Choroid plexus epithelial cell (primary cell): Measurements from ENCODE around the gene PTPRH.
"Not testable (repeated sequence)": the region's sequence is repeated elsewhere in the genome, so short reads cannot be mapped to it uniquely, and the experiment has no call there.

Experiments
- DNase-seq: peaks from one replicate; pipeline ENCODE4 v3.0.0-alpha.2; 2010; ENCODE audit warnings: low read depth
- H3K4me3 ChIP-seq: 2 replicates; pipeline ENCODE4 v1.5.1; 2011; ENCODE audit warnings: low read depth, mild to moderate bottlenecking, control low read depth, low read length, moderate library complexity
- CTCF ChIP-seq: conservative IDR thresholded peaks from 2 replicates; pipeline ENCODE4 v1.5.1; 2011; ENCODE audit warnings: low read depth, mild to moderate bottlenecking, control low read depth, inconsistent platforms, low read length, moderate library complexity

Gene PTPRH

GRCh38 chr19:55206664-55207500 is 2.4 kb downstream of the PTPRH start:
- H3K4me3 ChIP-seq = peak overlapping the region; percentile 53
- peak; percentile 93 for DNase-seq
- TF ChIP-seq CTCF = no peak

- DNase-seq, H3K4me3 ChIP-seq: not testable (repeated sequence)
- peak; percentile 48 for TF ChIP-seq CTCF
Observed at GRCh38 chr19:55202199-55202598, 7.1 kb downstream of the PTPRH start.

- no peak overlapping the region for H3K4me3 ChIP-seq
- DNase-seq = no peak
- TF ChIP-seq CTCF = no peak
Observed at GRCh38 chr19:55199620-55200204, 9.6 kb downstream of the PTPRH start.

GRCh38 chr19:55198651-55199050 is 10.7 kb downstream of the PTPRH start:
- H3K4me3 ChIP-seq = no peak overlapping the region
- no peak for TF ChIP-seq CTCF
- DNase-seq = no peak

- TF ChIP-seq CTCF = no peak
Observed at GRCh38 chr19:55197528-55197927, 11.8 kb downstream of the PTPRH start.

GRCh38 chr19:55196803-55197202 is 12.5 kb downstream of the PTPRH start:
- no peak for TF ChIP-seq CTCF
- no peak for DNase-seq
- H3K4me3 ChIP-seq = no peak overlapping the region

More at GRCh38 chr19:55197528-55197927, 11.8 kb downstream of the PTPRH start:
- no peak overlapping the region for H3K4me3 ChIP-seq
- DNase-seq = peak; percentile 46
